ENCODE data around the gene RCC2. TPM values are rescaled to one million over a fixed set of nuclear protein-coding genes. Genes with fewer than 3 reads are reported as not detected.
"Not testable (repeated sequence)": the region's sequence is repeated elsewhere in the genome, so short reads cannot be mapped to it uniquely, and the experiment has no call there.

Gene RCC2
- total and polyA plus RNA-seq, 4 experiments from 2014 or later = 6.7 to 41.2 (median 28.4) TPM

GRCh38 chr1:17462669-17463068, 23.2 kb upstream of the RCC2 start:
- no peak for DNase-seq
- Histone ChIP-seq H3K27ac (ENCODE audit: low read depth, low read length) (no peak overlapping the region), H3K27me3 (ENCODE audit: insufficient read depth, low read length) (no peaks in the 10 kb centered on the region), H3K4me1 (ENCODE audit: insufficient read depth, low read length) (no peaks in the 10 kb centered on the region), H3K9me3 (ENCODE audit: control insufficient read depth in 1 of 2, low read length in 2 of 2) (no peaks in the 10 kb centered on the region), H3K36me3 (ENCODE audit: insufficient read depth, low read length) (no peaks in the 10 kb centered on the region), H3K4me3 (ENCODE audit: low read length in 2 of 2) (no peak overlapping the region)
- Mint-ChIP-seq H3K27ac (no peak overlapping the region), H3K36me3 (no peaks in the 10 kb centered on the region), H3K4me1 (no peaks in the 10 kb centered on the region), H3K27me3 (peaks cover 0 to 4% of the 10 kb centered on the region in 2 donors), H3K4me3 (no peak overlapping the region), H3K9me3 (peaks cover 0 to 4% (median 0%) of the 10 kb centered on the region in 8 donors)
- ChIA-PET CTCF (ENCODE audit: partially characterized antibody) (no interaction called here), POLR2A (ENCODE audit: partially characterized antibody) (no interaction called here)
- intact Hi-C loops (cut with micrococcal nuclease) = no loop called here

- Mint-ChIP-seq H3K9me3 (peaks cover 0 to 3% (median 0%) of the 10 kb centered on the region in 8 donors), H3K4me1 (no peaks in the 10 kb centered on the region), H3K27me3 (peaks cover 0 to 3% of the 10 kb centered on the region in 2 donors), H3K36me3 (no peaks in the 10 kb centered on the region), H3K27ac (no peak overlapping the region), H3K4me3 (no peak overlapping the region)
- POLR2A ChIA-PET (ENCODE audit: partially characterized antibody) = no interaction called here
- Histone ChIP-seq H3K9me3 (ENCODE audit: control insufficient read depth in 1 of 2, low read length in 2 of 2) (no peaks in the 10 kb centered on the region), H3K4me3 (ENCODE audit: low read length in 2 of 2) (no peak overlapping the region), H3K27me3 (ENCODE audit: insufficient read depth, low read length) (no peaks in the 10 kb centered on the region), H3K27ac (ENCODE audit: low read depth, low read length) (no peak overlapping the region), H3K4me1 (ENCODE audit: insufficient read depth, low read length) (no peaks in the 10 kb centered on the region), H3K36me3 (ENCODE audit: insufficient read depth, low read length) (no peaks in the 10 kb centered on the region)
- intact Hi-C loops (cut with micrococcal nuclease) = no loop called here
- DNase-seq = no peak
- CTCF ChIA-PET (ENCODE audit: partially characterized antibody) = no interaction called here
Observed at GRCh38 chr1:17460219-17460618, 20.7 kb upstream of the RCC2 start.

DNA sequence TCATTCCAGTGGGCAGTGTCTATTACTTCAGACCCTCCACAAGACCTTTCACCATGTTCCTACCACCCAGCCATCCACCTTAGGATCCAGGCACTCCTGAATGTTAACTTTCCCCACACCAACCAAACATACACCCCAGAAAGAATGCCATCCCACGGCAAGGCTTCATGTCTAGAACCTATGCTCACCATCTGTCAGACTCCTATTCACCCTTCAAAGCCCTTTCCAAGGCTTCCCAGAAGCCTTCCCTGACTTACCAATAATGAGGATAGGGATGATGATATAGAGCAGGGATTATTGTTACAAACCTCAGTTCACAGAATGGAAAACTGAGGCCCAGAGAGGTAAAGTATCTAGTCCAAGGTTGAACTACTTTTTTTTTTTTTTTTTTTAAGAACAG, 19.3 kb upstream of the RCC2 start:
- Mint-ChIP-seq H3K4me1 (no peaks in the 10 kb centered on the region), H3K4me3 (no peak overlapping the region), H3K27ac (peak overlapping the region in 1 of 7 donors; percentile 53), H3K27me3 (peaks cover 0 to 3% of the 10 kb centered on the region in 2 donors), H3K9me3 (peaks cover 0 to 2% (median 0%) of the 10 kb centered on the region in 8 donors), H3K36me3 (no peaks in the 10 kb centered on the region)
- no peaks in the 10 kb centered on the region for H3K9me3 ChIP-seq (ENCODE audit: control insufficient read depth in 1 of 2, low read length in 2 of 2)
- ChIA-PET CTCF (ENCODE audit: partially characterized antibody) (no interaction called here), POLR2A (ENCODE audit: partially characterized antibody) (no interaction called here)
- no peaks in the 10 kb centered on the region for H3K27me3 ChIP-seq (ENCODE audit: insufficient read depth, low read length)
- intact Hi-C loops (cut with micrococcal nuclease) = no loop called here
- H3K27ac ChIP-seq (ENCODE audit: low read depth, low read length) = no peak overlapping the region
- H3K36me3 ChIP-seq (ENCODE audit: insufficient read depth, low read length) = no peaks in the 10 kb centered on the region
- H3K4me3 ChIP-seq (ENCODE audit: low read length in 2 of 2) = no peak overlapping the region
- H3K4me1 ChIP-seq (ENCODE audit: insufficient read depth, low read length) = no peaks in the 10 kb centered on the region
- no peak for DNase-seq

DNA sequence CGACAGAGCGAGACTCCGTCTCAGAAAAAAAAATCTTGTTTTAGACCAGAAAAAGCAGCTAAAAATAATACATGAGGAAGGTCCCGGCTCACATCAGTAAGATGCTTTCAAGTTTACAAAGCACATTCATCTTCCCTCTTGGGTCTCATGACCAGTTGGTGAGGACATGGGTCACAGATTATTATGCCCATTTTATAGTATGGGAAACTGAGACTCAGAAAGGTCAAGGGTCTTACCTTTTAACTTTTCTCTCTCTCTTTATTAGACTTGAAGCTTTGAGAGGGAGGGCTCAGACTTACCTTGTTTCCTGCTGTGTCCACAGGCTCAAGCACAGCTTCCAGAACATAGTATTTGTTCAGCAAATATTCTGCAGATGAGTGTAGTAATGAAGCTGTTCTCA, 13.2 kb upstream of the RCC2 start:
- Histone ChIP-seq H3K9me3 (ENCODE audit: control insufficient read depth in 1 of 2, low read length in 2 of 2) (no peaks in the 10 kb centered on the region), H3K4me1 (ENCODE audit: insufficient read depth, low read length) (no peaks in the 10 kb centered on the region), H3K27ac (ENCODE audit: low read depth, low read length) (no peak overlapping the region), H3K4me3 (ENCODE audit: low read length in 2 of 2) (no peak overlapping the region), H3K36me3 (ENCODE audit: insufficient read depth, low read length) (no peaks in the 10 kb centered on the region), H3K27me3 (ENCODE audit: insufficient read depth, low read length) (no peaks in the 10 kb centered on the region)
- no peak for DNase-seq
- Mint-ChIP-seq H3K36me3 (no peaks in the 10 kb centered on the region), H3K27me3 (peaks cover 0 to 2% of the 10 kb centered on the region in 2 donors), H3K4me1 (no peaks in the 10 kb centered on the region), H3K4me3 (no peak overlapping the region), H3K27ac (no peak overlapping the region), H3K9me3 (no peaks in the 10 kb centered on the region)
- POLR2A ChIA-PET (ENCODE audit: partially characterized antibody) = no interaction called here
- intact Hi-C loops (cut with micrococcal nuclease) = no loop called here
- CTCF ChIA-PET (ENCODE audit: partially characterized antibody) = interaction anchor here (2.6 kb wide), 1 partner anchor 34 kb away, joined by 7 read pairs; no protein-coding TSS in a partner anchor

DNA sequence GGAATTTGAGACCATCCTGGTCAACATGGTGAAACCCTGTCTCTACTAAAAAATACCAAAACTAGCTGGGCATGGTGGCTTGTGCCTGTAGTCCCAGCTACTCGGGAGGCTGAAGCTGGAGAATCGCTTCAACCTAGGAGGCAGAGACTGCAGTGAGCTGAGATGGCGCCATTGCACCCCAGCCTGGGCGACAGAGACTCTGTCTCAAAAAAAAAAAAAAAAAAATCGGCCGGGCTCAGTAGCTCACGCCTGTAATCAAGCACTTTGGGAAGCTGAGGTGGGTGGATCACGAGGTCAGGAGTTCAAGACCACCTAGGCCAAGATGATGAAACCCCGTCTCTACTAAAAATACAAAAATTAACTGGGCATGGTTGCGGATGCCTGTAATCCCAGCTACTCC, 12.7 kb upstream of the RCC2 start:
- H3K4me3 Mint-ChIP-seq; H3K4me1 ChIP-seq (ENCODE audit: insufficient read depth, low read length); H3K27ac Mint-ChIP-seq; H3K4me1 Mint-ChIP-seq; DNase-seq; H3K36me3 ChIP-seq (ENCODE audit: insufficient read depth, low read length); H3K9me3 Mint-ChIP-seq; H3K27me3 Mint-ChIP-seq; H3K27me3 ChIP-seq (ENCODE audit: insufficient read depth, low read length); H3K9me3 ChIP-seq (ENCODE audit: control insufficient read depth in 1 of 2, low read length in 2 of 2); intact Hi-C loops (cut with micrococcal nuclease); POLR2A ChIA-PET (ENCODE audit: partially characterized antibody); H3K4me3 ChIP-seq (ENCODE audit: low read length in 2 of 2); H3K36me3 Mint-ChIP-seq; H3K27ac ChIP-seq (ENCODE audit: low read depth, low read length): not testable (repeated sequence)
- CTCF ChIA-PET (ENCODE audit: partially characterized antibody) = interaction anchor here (2.6 kb wide), 1 partner anchor 33 kb away, joined by 7 read pairs; no protein-coding TSS in a partner anchor

GRCh38 chr1:17451731-17452130, 12.3 kb upstream of the RCC2 start:
- H3K27ac ChIP-seq (ENCODE audit: low read depth, low read length) = no peak overlapping the region
- H3K4me1 Mint-ChIP-seq = no peaks in the 10 kb centered on the region
- DNase-seq = no peak
- H3K9me3 ChIP-seq (ENCODE audit: control insufficient read depth in 1 of 2, low read length in 2 of 2) = no peaks in the 10 kb centered on the region
- no peak overlapping the region for H3K4me3 Mint-ChIP-seq
- H3K36me3 Mint-ChIP-seq = no peaks in the 10 kb centered on the region
- no peak overlapping the region for H3K4me3 ChIP-seq (ENCODE audit: low read length in 2 of 2)
- no peak overlapping the region for H3K27ac Mint-ChIP-seq
- peaks cover 0 to 2% of the 10 kb centered on the region in 2 donors for H3K27me3 Mint-ChIP-seq
- ChIA-PET POLR2A (ENCODE audit: partially characterized antibody) (no interaction called here), CTCF (ENCODE audit: partially characterized antibody) (interaction anchor here (2.6 kb wide), 1 partner anchor 33 kb away, joined by 7 read pairs; no protein-coding TSS in a partner anchor)
- H3K36me3 ChIP-seq (ENCODE audit: insufficient read depth, low read length) = no peaks in the 10 kb centered on the region
- no peaks in the 10 kb centered on the region for H3K9me3 Mint-ChIP-seq
- intact Hi-C loops (cut with micrococcal nuclease) = no loop called here
- H3K27me3 ChIP-seq (ENCODE audit: insufficient read depth, low read length) = no peaks in the 10 kb centered on the region
- no peaks in the 10 kb centered on the region for H3K4me1 ChIP-seq (ENCODE audit: insufficient read depth, low read length)

DNA sequence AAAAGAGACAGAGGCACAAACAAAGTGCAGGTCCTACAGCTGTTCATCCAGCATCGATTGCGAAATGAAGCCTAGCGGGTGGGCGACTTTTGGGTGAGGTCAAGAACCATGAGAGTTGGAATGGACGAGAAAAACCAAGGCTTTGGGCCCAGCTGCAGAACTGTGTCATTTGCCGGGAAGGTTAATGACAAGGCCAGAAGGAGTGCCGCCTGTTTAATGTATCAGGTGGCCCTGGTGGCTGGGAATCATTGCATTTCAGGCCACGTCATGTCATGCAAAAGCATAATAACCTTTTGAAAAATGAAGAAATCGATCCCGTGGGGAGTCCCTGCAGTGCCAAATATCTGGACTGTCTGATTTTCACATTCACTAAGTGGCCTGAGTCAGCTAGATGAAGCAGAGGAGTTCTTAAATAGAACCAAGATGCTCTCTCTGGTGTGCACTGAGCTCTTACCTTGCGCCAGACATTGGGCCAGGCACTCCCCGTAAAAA, 8.1 kb upstream of the RCC2 start:
- intact Hi-C loops (cut with micrococcal nuclease) = no loop called here
- DNase-seq = no peak
- H3K9me3 Mint-ChIP-seq = no peaks in the 10 kb centered on the region
- no peak overlapping the region for H3K4me3 ChIP-seq (ENCODE audit: low read length in 2 of 2)
- H3K27me3 ChIP-seq (ENCODE audit: insufficient read depth, low read length) = no peaks in the 10 kb centered on the region
- H3K36me3 ChIP-seq (ENCODE audit: insufficient read depth, low read length) = no peaks in the 10 kb centered on the region
- H3K4me1 Mint-ChIP-seq = no peaks in the 10 kb centered on the region
- no peak overlapping the region for H3K4me3 Mint-ChIP-seq
- no peaks in the 10 kb centered on the region for H3K4me1 ChIP-seq (ENCODE audit: insufficient read depth, low read length)
- H3K27ac ChIP-seq (ENCODE audit: low read depth, low read length) = no peak overlapping the region
- POLR2A ChIA-PET (ENCODE audit: partially characterized antibody) = no interaction called here
- no peak overlapping the region for H3K27ac Mint-ChIP-seq
- peaks cover 0 to 2% of the 10 kb centered on the region in 2 donors for H3K27me3 Mint-ChIP-seq
- H3K36me3 Mint-ChIP-seq = no peaks in the 10 kb centered on the region
- CTCF ChIA-PET (ENCODE audit: partially characterized antibody) = no interaction called here
- no peaks in the 10 kb centered on the region for H3K9me3 ChIP-seq (ENCODE audit: control insufficient read depth in 1 of 2, low read length in 2 of 2)

GRCh38 chr1:17442841-17443240, 3.4 kb upstream of the RCC2 start:
- peaks cover 0 to 2% (median 0%) of the 10 kb centered on the region in 8 donors for H3K9me3 Mint-ChIP-seq
- no peaks in the 10 kb centered on the region for H3K27me3 Mint-ChIP-seq
- H3K4me1 Mint-ChIP-seq = peaks cover 4 to 21% (median 10%) of the 10 kb centered on the region in 4 donors
- H3K27ac Mint-ChIP-seq = no peak overlapping the region
- no peak for DNase-seq
- CTCF ChIA-PET (ENCODE audit: partially characterized antibody) = no interaction called here
- no peak overlapping the region for H3K4me3 Mint-ChIP-seq
- no peak overlapping the region for H3K27ac ChIP-seq (ENCODE audit: low read depth, low read length)
- no peaks in the 10 kb centered on the region for H3K36me3 ChIP-seq (ENCODE audit: insufficient read depth, low read length)
- POLR2A ChIA-PET (ENCODE audit: partially characterized antibody) = no interaction called here
- no peaks in the 10 kb centered on the region for H3K27me3 ChIP-seq (ENCODE audit: insufficient read depth, low read length)
- H3K4me3 ChIP-seq (ENCODE audit: low read length in 2 of 2) = no peak overlapping the region
- H3K36me3 Mint-ChIP-seq = peaks cover 0 to 8% of the 10 kb centered on the region in 2 donors
- no peaks in the 10 kb centered on the region for H3K9me3 ChIP-seq (ENCODE audit: control insufficient read depth in 1 of 2, low read length in 2 of 2)
- intact Hi-C loops (cut with micrococcal nuclease) = no loop called here
- peaks cover 7% of the 10 kb centered on the region for H3K4me1 ChIP-seq (ENCODE audit: insufficient read depth, low read length)

Data from CD4-positive, alpha-beta memory T cell (primary cell).